Dendritic cell treated with granulocyte-macrophage colony-stimulating factor and Interleukin-4, amounts not matched to agents 40 ng/mL and 50 ng/mL, for 4 days (primary cell): ENCODE results near the gene RALGAPA2.

ENCODE experiments used
- H3K27ac Mint-ChIP-seq: one replicate; pipeline ENCODE4 v1.8.0; 2022; ENCODE audit warnings: mild to moderate bottlenecking, mixed read lengths
- H3K27me3 Mint-ChIP-seq: one replicate; pipeline ENCODE4 v1.8.0; 2022; ENCODE audit warnings: mild to moderate bottlenecking, mixed read lengths
- H3K36me3 Mint-ChIP-seq: one replicate; pipeline ENCODE4 v1.8.0; 2022; ENCODE audit warnings: low read depth, mixed read lengths
- H3K4me1 Mint-ChIP-seq: one replicate; pipeline ENCODE4 v1.8.0; 2022; ENCODE audit warnings: low read depth, mixed read lengths
- H3K4me3 Mint-ChIP-seq: one replicate; pipeline ENCODE4 v1.8.0; 2022; ENCODE audit warnings: mild to moderate bottlenecking, moderate library complexity, mixed read lengths
- H3K9me3 Mint-ChIP-seq: one replicate; pipeline ENCODE4 v1.8.0; 2022; ENCODE audit warnings: mixed read lengths
- intact Hi-C: fragments of 100-400 bp; cut with micrococcal nuclease; formaldehyde crosslinking; loops from one replicate; pipeline ENCODE4 v1.15.0; 2022

The RALGAPA2 gene

GRCh38 chr20:20621195-20621594 lies 91.2 kb downstream of the RALGAPA2 start:
- Mint-ChIP-seq H3K4me3 (no peak overlapping the region), H3K27ac (no peak overlapping the region), H3K27me3 (no peaks in the 10 kb centered on the region), H3K4me1 (no peaks in the 10 kb centered on the region), H3K9me3 (no peaks in the 10 kb centered on the region), H3K36me3 (peaks cover 22% of the 10 kb centered on the region)
- intact Hi-C loops = no loop called here

GRCh38 chr20:20614391-20614790 lies 98.1 kb downstream of the RALGAPA2 start:
- peaks cover 41% of the 10 kb centered on the region for H3K36me3 Mint-ChIP-seq
- H3K4me3 Mint-ChIP-seq = no peak overlapping the region
- peaks cover 6% of the 10 kb centered on the region for H3K4me1 Mint-ChIP-seq
- H3K9me3 Mint-ChIP-seq = no peaks in the 10 kb centered on the region
- intact Hi-C loops = no loop called here
- no peaks in the 10 kb centered on the region for H3K27me3 Mint-ChIP-seq
- no peak overlapping the region for H3K27ac Mint-ChIP-seq

GRCh38 chr20:20612251-20612650 lies 100.2 kb downstream of the RALGAPA2 start:
- H3K9me3 Mint-ChIP-seq = no peaks in the 10 kb centered on the region
- no peak overlapping the region for H3K4me3 Mint-ChIP-seq
- intact Hi-C loops = no loop called here
- peaks cover 6% of the 10 kb centered on the region for H3K4me1 Mint-ChIP-seq
- H3K36me3 Mint-ChIP-seq = peaks cover 44% of the 10 kb centered on the region
- H3K27me3 Mint-ChIP-seq = no peaks in the 10 kb centered on the region
- H3K27ac Mint-ChIP-seq = no peak overlapping the region

DNA sequence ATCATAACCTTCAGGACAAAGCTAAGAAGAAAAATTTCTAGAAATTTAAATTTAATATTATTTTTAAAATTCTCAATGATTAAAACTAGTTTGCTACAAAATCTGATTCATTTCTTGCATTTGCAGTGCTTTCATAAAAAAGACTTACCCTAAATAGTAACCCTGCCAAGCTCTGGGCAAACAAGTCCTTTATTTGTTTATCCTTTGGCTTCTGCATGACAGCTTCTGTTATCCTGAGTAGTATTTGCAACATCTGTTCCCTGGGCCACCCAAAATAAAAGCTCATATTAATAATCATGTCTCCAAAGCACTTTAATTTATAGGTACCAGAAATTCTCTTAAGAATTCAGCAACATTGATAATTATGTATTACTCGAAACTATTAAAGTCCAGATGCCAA lies 101.3 kb downstream of the RALGAPA2 start:
- Mint-ChIP-seq H3K36me3 (peaks cover 39% of the 10 kb centered on the region), H3K4me1 (peaks cover 11% of the 10 kb centered on the region), H3K27ac (no peak overlapping the region), H3K4me3 (no peak overlapping the region), H3K27me3 (no peaks in the 10 kb centered on the region), H3K9me3 (no peaks in the 10 kb centered on the region)
- intact Hi-C loops = no loop called here

DNA sequence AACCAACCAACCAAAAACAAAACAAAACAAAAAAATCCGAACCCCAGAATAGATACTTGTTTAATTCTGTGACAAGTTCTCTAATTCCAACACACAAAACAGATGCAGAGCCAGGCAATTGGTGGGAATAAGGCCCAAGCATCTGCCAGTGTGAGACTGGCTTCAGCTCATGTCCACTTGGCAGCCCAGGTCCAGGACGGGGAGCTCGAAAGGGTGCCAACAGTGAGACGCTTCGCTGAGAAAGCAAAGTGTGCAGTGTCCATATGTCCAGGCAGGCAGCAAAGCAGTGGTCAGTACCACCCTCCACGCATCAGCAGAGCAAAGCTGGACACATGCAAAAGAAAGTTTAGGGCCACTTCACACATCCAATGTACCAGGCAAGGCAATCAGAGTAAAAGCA lies 102.9 kb downstream of the RALGAPA2 start:
- intact Hi-C loops = no loop called here
- Mint-ChIP-seq H3K4me3 (no peak overlapping the region), H3K27me3 (no peaks in the 10 kb centered on the region), H3K27ac (no peak overlapping the region), H3K36me3 (peaks cover 35% of the 10 kb centered on the region), H3K9me3 (no peaks in the 10 kb centered on the region), H3K4me1 (peaks cover 12% of the 10 kb centered on the region)

DNA sequence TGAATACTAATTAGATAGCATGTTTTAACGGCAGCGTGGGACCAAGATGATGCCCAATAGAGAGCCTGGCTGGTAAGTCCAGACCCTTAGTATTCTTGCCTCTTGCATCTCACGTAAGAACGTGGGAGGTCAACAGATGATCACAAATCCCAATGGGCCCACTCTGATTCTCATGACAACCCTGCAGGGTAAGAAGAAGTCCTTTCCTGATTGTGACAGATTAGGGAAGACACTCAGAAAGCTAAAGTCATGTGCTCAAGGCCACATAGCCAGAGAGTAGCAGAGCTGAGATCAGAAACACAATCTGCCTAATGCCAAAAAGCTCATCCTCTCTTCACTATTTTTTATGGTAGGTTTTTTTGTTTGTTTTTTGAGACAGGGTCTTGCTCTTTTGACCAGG lies 103.8 kb downstream of the RALGAPA2 start:
- Mint-ChIP-seq H3K27me3 (no peaks in the 10 kb centered on the region), H3K4me1 (peaks cover 12% of the 10 kb centered on the region), H3K36me3 (peaks cover 37% of the 10 kb centered on the region), H3K9me3 (no peaks in the 10 kb centered on the region), H3K27ac (no peak overlapping the region), H3K4me3 (no peak overlapping the region)
- intact Hi-C loops = no loop called here

DNA sequence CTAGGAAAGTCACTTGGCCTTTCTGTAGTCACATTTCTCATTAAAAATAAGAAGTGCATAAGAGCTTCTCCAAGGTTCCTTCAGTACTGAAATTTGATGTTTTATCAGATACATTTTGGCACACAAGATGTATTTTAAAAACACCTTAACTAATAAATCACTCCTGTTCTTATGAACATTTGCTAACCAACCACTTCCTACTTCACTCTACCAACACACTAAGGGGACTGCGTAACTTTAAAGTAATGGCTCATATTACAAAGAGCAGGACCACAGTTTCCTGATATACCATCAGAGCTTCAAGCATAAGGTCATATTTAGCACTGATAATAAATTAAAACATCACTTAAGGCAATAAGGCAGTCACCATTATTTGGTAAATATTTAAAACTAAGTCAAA lies 104.4 kb downstream of the RALGAPA2 start:
- intact Hi-C loops = no loop called here
- H3K36me3 Mint-ChIP-seq = peaks cover 35% of the 10 kb centered on the region
- H3K27ac Mint-ChIP-seq = no peak overlapping the region
- H3K4me1 Mint-ChIP-seq = peaks cover 12% of the 10 kb centered on the region
- H3K4me3 Mint-ChIP-seq = no peak overlapping the region
- H3K27me3 Mint-ChIP-seq = no peaks in the 10 kb centered on the region
- no peaks in the 10 kb centered on the region for H3K9me3 Mint-ChIP-seq

DNA sequence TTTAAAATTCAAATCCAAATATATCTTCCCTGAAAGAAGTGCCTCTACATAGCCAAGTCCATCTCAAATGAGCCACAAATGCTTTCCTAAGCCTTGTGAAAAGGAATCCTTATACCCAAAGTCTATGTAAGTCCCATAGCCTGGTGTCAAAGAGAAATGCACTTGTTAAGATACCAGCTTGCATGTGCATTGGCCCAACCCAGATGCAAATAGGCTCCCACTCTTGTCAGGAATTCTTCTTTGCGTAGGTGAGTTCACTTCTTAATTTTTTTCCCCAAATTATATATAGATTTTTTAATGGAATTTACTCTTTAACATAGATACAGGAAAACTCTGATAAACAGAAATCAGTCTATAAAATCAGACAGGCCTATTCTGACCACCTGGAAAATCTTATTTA lies 105.6 kb downstream of the RALGAPA2 start:
- no peak overlapping the region for H3K27ac Mint-ChIP-seq
- intact Hi-C loops = no loop called here
- no peaks in the 10 kb centered on the region for H3K27me3 Mint-ChIP-seq
- H3K4me1 Mint-ChIP-seq = peaks cover 12% of the 10 kb centered on the region
- peaks cover 35% of the 10 kb centered on the region for H3K36me3 Mint-ChIP-seq
- H3K4me3 Mint-ChIP-seq = no peak overlapping the region
- no peaks in the 10 kb centered on the region for H3K9me3 Mint-ChIP-seq

DNA sequence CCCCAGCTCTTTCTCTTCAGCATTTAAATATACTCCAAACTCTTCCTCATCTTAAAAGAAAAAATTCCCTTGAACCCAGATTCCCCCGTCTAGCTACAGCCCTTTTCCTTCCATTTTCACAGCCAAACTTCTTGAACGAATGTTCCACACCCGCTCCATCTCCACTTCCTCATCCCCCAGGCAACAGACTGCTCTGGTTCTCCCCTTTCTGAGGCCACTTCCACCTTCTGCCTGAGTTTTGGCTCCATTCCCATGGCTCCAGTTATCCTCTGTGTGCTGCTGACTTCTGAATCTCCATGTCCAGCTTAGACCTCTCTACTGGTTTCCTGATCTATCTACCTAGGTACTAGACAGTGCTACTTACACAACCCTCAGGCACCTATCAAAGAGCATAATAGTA lies 106.4 kb downstream of the RALGAPA2 start:
- no peaks in the 10 kb centered on the region for H3K27me3 Mint-ChIP-seq
- intact Hi-C loops = no loop called here
- no peak overlapping the region for H3K27ac Mint-ChIP-seq
- H3K4me3 Mint-ChIP-seq = no peak overlapping the region
- H3K4me1 Mint-ChIP-seq = peaks cover 12% of the 10 kb centered on the region
- peaks cover 36% of the 10 kb centered on the region for H3K36me3 Mint-ChIP-seq
- H3K9me3 Mint-ChIP-seq = no peaks in the 10 kb centered on the region

GRCh38 chr20:20604907-20605306 lies 107.5 kb downstream of the RALGAPA2 start:
- no peak overlapping the region for H3K27ac Mint-ChIP-seq
- H3K27me3 Mint-ChIP-seq = no peaks in the 10 kb centered on the region
- peaks cover 12% of the 10 kb centered on the region for H3K4me1 Mint-ChIP-seq
- no peak overlapping the region for H3K4me3 Mint-ChIP-seq
- H3K9me3 Mint-ChIP-seq = no peaks in the 10 kb centered on the region
- H3K36me3 Mint-ChIP-seq = peaks cover 37% of the 10 kb centered on the region
- intact Hi-C loops = no loop called here

- H3K36me3 Mint-ChIP-seq = peaks cover 37% of the 10 kb centered on the region
- no peak overlapping the region for H3K4me3 Mint-ChIP-seq
- no peaks in the 10 kb centered on the region for H3K27me3 Mint-ChIP-seq
- intact Hi-C loops = no loop called here
- no peaks in the 10 kb centered on the region for H3K9me3 Mint-ChIP-seq
- peaks cover 12% of the 10 kb centered on the region for H3K4me1 Mint-ChIP-seq
- H3K27ac Mint-ChIP-seq = no peak overlapping the region
Measured at GRCh38 chr20:20604357-20604756, 108.1 kb downstream of the RALGAPA2 start.

- H3K4me1 Mint-ChIP-seq = peaks cover 12% of the 10 kb centered on the region
- H3K36me3 Mint-ChIP-seq = peaks cover 38% of the 10 kb centered on the region
- H3K27ac Mint-ChIP-seq = no peak overlapping the region
- no peaks in the 10 kb centered on the region for H3K27me3 Mint-ChIP-seq
- intact Hi-C loops = no loop called here
- no peak overlapping the region for H3K4me3 Mint-ChIP-seq
- no peaks in the 10 kb centered on the region for H3K9me3 Mint-ChIP-seq
Measured at GRCh38 chr20:20603339-20603990, 109.0 kb downstream of the RALGAPA2 start.

DNA sequence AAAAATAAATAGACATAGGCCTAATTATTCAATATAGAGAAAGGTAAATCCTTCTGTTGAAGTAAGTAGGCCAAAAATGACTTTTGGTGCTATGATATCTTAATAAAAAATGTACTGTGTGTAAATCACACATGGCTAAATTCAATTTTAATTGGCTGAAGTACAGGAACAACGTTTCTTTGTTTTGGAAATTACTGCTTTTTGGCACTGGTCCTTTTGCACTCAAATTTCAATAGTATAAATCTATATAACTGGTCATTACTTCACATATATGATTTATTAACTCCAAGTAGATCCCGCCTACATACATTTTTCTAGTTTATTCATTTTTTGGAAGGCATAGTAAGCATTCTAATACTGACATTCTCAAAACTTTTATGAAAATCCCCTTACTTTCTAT lies 114.5 kb downstream of the RALGAPA2 start:
- H3K27ac Mint-ChIP-seq = no peak overlapping the region
- no peaks in the 10 kb centered on the region for H3K27me3 Mint-ChIP-seq
- H3K36me3 Mint-ChIP-seq = peaks cover 35% of the 10 kb centered on the region
- intact Hi-C loops = no loop called here
- H3K4me1 Mint-ChIP-seq = no peaks in the 10 kb centered on the region
- no peak overlapping the region for H3K4me3 Mint-ChIP-seq
- H3K9me3 Mint-ChIP-seq = no peaks in the 10 kb centered on the region

GRCh38 chr20:20594171-20594530 lies 118.3 kb downstream of the RALGAPA2 start:
- intact Hi-C loops = loop anchor here (2.0 kb wide), 1 partner anchor 511 kb away; no protein-coding TSS in a partner anchor
- Mint-ChIP-seq H3K27ac (no peak overlapping the region), H3K36me3 (peaks cover 39% of the 10 kb centered on the region), H3K27me3 (no peaks in the 10 kb centered on the region), H3K4me1 (no peaks in the 10 kb centered on the region), H3K9me3 (no peaks in the 10 kb centered on the region), H3K4me3 (no peak overlapping the region)

DNA sequence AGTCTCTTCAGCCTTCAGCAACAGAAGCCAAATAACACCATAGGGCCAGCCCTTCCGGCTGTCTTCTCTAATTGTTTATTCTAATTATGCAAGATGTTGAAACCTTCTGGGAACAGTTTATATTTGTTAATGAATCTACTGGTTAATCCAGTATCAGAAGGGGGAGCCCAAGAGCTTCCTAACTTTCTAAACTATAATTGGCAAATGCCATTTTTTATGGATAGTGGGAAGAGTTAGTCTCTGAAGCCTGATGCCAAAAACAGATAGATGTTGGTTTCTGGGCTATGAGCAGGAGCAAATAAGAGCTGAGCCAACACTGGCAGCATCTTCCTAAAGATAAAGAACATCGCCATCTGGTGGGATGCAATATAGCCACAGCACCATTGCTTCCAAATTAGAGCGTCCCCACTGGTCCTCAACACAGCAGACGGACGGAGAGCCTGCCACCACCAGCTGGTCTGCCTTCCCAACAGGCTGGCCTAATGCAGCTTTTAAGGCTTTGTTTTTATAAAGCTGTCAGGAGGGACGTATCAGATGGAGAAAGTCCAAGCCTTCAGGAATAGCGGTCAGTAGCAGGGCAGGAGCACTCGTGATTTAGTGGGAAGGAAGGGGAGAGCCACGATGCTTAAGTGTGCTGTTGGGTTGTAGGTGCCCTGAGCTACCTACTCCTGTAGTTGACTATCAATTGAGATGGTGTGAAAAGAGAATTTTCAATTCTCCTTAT lies 118.8 kb downstream of the RALGAPA2 start:
- peaks cover 41% of the 10 kb centered on the region for H3K36me3 Mint-ChIP-seq
- intact Hi-C loops = loop anchor here (2.0 kb wide), 1 partner anchor 511 kb away; no protein-coding TSS in a partner anchor

More for the DNA sequence above, 118.8 kb downstream of the RALGAPA2 start:
- no peaks in the 10 kb centered on the region for H3K9me3 Mint-ChIP-seq
- no peaks in the 10 kb centered on the region for H3K27me3 Mint-ChIP-seq
- H3K4me1 Mint-ChIP-seq = no peaks in the 10 kb centered on the region
- H3K27ac Mint-ChIP-seq = no peak overlapping the region
- H3K4me3 Mint-ChIP-seq = no peak overlapping the region
